H1 (cell line): ENCODE measurements around the gene AMPH. TPM values are rescaled to one million over a fixed set of nuclear protein-coding genes. Genes with fewer than 3 reads are reported as not detected.

Source experiments
- CTCF ChIA-PET: fragments of 300-600 bp; sonication (Branson Sonifier 250); formaldehyde crosslinking; loops from one replicate; lab custom pipeline; 2021; ENCODE audit not compliant: partially characterized antibody; lab: Charles Lee
- POLR2A ChIA-PET: fragments of 300-600 bp; sonication (Branson Sonifier 250); formaldehyde crosslinking; loops from one replicate; lab custom pipeline; 2021; ENCODE audit warnings: inconsistent platforms; ENCODE audit not compliant: partially characterized antibody; lab: Charles Lee
- DNase-seq, 2 experiments: peaks; one replicate each; pipeline versions ENCODE4 v3.0.0 to v3.0.0-alpha.2; 2010 to 2022; ENCODE audit warnings: low spot score in 2 of 2, low read depth in 1 of 2, mixed read lengths in 1 of 2
- FAIRE-seq: peaks from 2 replicates; lab custom pipeline; 2011; peaks lifted over from hg19 to GRCh38; lab: Jason Lieb, UNC
- H2AFZ ChIP-seq: 2 replicates; pipeline ENCODE4 v1.8.1; 2012; ENCODE audit warnings: low read length, inconsistent platforms
- H2AK5ac ChIP-seq: 2 replicates; pipeline ENCODE4 v1.6.1; 2013; ENCODE audit warnings: low read depth, low read length
- H2BK120ac ChIP-seq: replicated peaks from 2 replicates; pipeline ENCODE3; 2013; ENCODE audit warnings: low read depth, low read length, inconsistent platforms
- H2BK12ac ChIP-seq: 2 replicates; pipeline ENCODE4 v1.6.1; 2013; ENCODE audit warnings: low read depth, low read length
- H2BK15ac ChIP-seq: 2 replicates; pipeline ENCODE4 v1.6.1; 2013; ENCODE audit warnings: low read length
- H2BK20ac ChIP-seq: 2 replicates; pipeline ENCODE4 v1.6.1; 2013; ENCODE audit warnings: low read length
- H2BK5ac ChIP-seq: 2 replicates; pipeline ENCODE4 v1.6.1; 2013; ENCODE audit warnings: low read depth, low read length
- H3K14ac ChIP-seq: 2 replicates; pipeline ENCODE4 v1.6.1; 2013; ENCODE audit warnings: inconsistent platforms; ENCODE audit not compliant: insufficient read length
- H3K18ac ChIP-seq: 2 replicates; pipeline ENCODE4 v1.6.1; 2013; ENCODE audit warnings: low read length; ENCODE audit errors: extremely low read depth
- H3K23ac ChIP-seq: 2 replicates; pipeline ENCODE4 v1.6.1; 2013; ENCODE audit warnings: inconsistent platforms; ENCODE audit not compliant: insufficient read length
- H3K23me2 ChIP-seq: 2 replicates; pipeline ENCODE4 v1.6.1; 2013; ENCODE audit warnings: low read depth, low read length
- H3K27ac ChIP-seq: 2 replicates; pipeline ENCODE4 v1.6.1; 2011; ENCODE audit warnings: low read depth, low read length, inconsistent platforms
- H3K27me3 ChIP-seq, 4 experiments: replicated peaks in 1 of 4; 1 replicate in 1 of 4; 2 replicates in 3 of 4; pipeline versions ENCODE4 v1.6.1 to v1.8.1; 2011 to 2013; ENCODE audit warnings: low read length in 3 of 4, mild to moderate bottlenecking in 3 of 4, inconsistent platforms in 2 of 4, mixed read lengths in 2 of 4, moderate library complexity in 1 of 4; ENCODE audit not compliant: control insufficient read depth in 3 of 4, insufficient read depth in 3 of 4; ENCODE audit errors: extremely low read depth in 1 of 4
- H3K36me3 ChIP-seq, 4 experiments: 2 replicates each; pipeline versions ENCODE4 v1.6.1 to v1.8.1; 2011 to 2013; ENCODE audit warnings: mild to moderate bottlenecking in 4 of 4, low read length in 3 of 4, moderate library complexity in 2 of 4, control low read depth in 1 of 4, inconsistent platforms in 1 of 4; ENCODE audit not compliant: insufficient read depth in 4 of 4, control insufficient read depth in 2 of 4
- H3K4ac ChIP-seq: replicated peaks from 2 replicates; pipeline ENCODE3; 2013; ENCODE audit warnings: low read length, low read depth, mixed read lengths, inconsistent platforms; ENCODE audit not compliant: insufficient read length
- H3K4me1 ChIP-seq, 4 experiments: replicated peaks in 1 of 4; 1 replicate in 1 of 4; 2 replicates in 3 of 4; pipeline versions ENCODE4 v1.6.1 to v1.8.1; 2011 to 2013; ENCODE audit warnings: low read length in 3 of 4, inconsistent platforms in 2 of 4, mixed read lengths in 1 of 4; ENCODE audit not compliant: insufficient read depth in 4 of 4, control insufficient read depth in 3 of 4
- H3K4me2 ChIP-seq, 2 experiments: 2 replicates each; pipeline versions ENCODE4 v1.6.1 to v1.8.1; 2011 to 2013; ENCODE audit warnings: low read depth in 2 of 2, low read length in 2 of 2, control low read depth in 1 of 2, inconsistent platforms in 1 of 2, mild to moderate bottlenecking in 1 of 2; ENCODE audit not compliant: insufficient read depth in 1 of 2
- H3K4me3 ChIP-seq, 4 experiments: fragments of 200-600, 300-600 bp in 1 of 4; sonication (generic), shearing (Covaris generic), sonication (Bioruptor Twin) in 1 of 4; 2 replicates each; pipeline versions ENCODE4 v1.5.1 to v1.8.1; 2011 to 2016; ENCODE audit warnings: low read length in 4 of 4, low read depth in 3 of 4, control low read depth in 2 of 4, inconsistent platforms in 2 of 4, mild to moderate bottlenecking in 2 of 4, mixed read lengths in 1 of 4, moderate library complexity in 1 of 4; ENCODE audit not compliant: insufficient read depth in 2 of 4; ENCODE audit errors: extremely low read depth in 1 of 4
- H3K56ac ChIP-seq: replicated peaks from 2 replicates; pipeline ENCODE3; 2013; ENCODE audit warnings: low read depth, mild to moderate bottlenecking, mixed read lengths, low read length, inconsistent platforms; ENCODE audit not compliant: insufficient read length
- H3K79me1 ChIP-seq: 2 replicates; pipeline ENCODE4 v1.6.1; 2013; ENCODE audit warnings: low read depth, low read length, control low read depth
- H3K79me2 ChIP-seq, 2 experiments: 2 replicates each; pipeline versions ENCODE4 v1.6.1 to v1.8.1; 2012 to 2013; ENCODE audit warnings: low read length in 2 of 2, mild to moderate bottlenecking in 2 of 2, inconsistent platforms in 1 of 2; ENCODE audit not compliant: insufficient read depth in 2 of 2, control insufficient read depth in 1 of 2
- H3K9ac ChIP-seq, 4 experiments: replicated peaks in 1 of 4; 1 replicate in 1 of 4; 2 replicates in 3 of 4; pipeline versions ENCODE4 v1.6.1 to v1.8.1; 2011 to 2013; ENCODE audit warnings: low read depth in 3 of 4, low read length in 3 of 4, control low read depth in 2 of 4, mild to moderate bottlenecking in 2 of 4, moderate library complexity in 2 of 4, inconsistent platforms in 1 of 4; ENCODE audit errors: extremely low read depth in 1 of 4
- H3K9me3 ChIP-seq, 2 experiments: 2 replicates each; pipeline versions ENCODE4 v1.6.1 to v1.8.1; 2012 to 2013; ENCODE audit warnings: mild to moderate bottlenecking in 2 of 2, moderate library complexity in 2 of 2, control low read depth in 1 of 2, inconsistent platforms in 1 of 2, low read depth in 1 of 2, low read length in 1 of 2, mixed read lengths in 1 of 2; ENCODE audit not compliant: insufficient read depth in 2 of 2
- H4K20me1 ChIP-seq, 2 experiments: replicated peaks in 1 of 2; 2 replicates each; pipeline versions ENCODE3 to v1.8.1; 2011 to 2013; ENCODE audit warnings: inconsistent platforms in 2 of 2, low read length in 2 of 2, mild to moderate bottlenecking in 1 of 2; ENCODE audit not compliant: insufficient read depth in 2 of 2, control insufficient read depth in 1 of 2
- H4K5ac ChIP-seq: 2 replicates; pipeline ENCODE4 v1.6.1; 2013; ENCODE audit warnings: low read length, low read depth, mixed read lengths, inconsistent platforms; ENCODE audit not compliant: insufficient read length
- H4K8ac ChIP-seq: 2 replicates; pipeline ENCODE4 v1.8.0; 2013; ENCODE audit warnings: mild to moderate bottlenecking, moderate library complexity, low read length, inconsistent platforms; ENCODE audit not compliant: insufficient read depth; ENCODE audit errors: extremely low read depth
- H4K91ac ChIP-seq: replicated peaks from 2 replicates; pipeline ENCODE3; 2013; ENCODE audit warnings: low read length, mixed read lengths, inconsistent platforms; ENCODE audit not compliant: insufficient read length
- BRCA1 ChIP-seq: IDR thresholded peaks from 2 replicates; pipeline ENCODE4 v1.6.1; 2012; ENCODE audit warnings: low read depth, low read length, improper control_type of control experiment
- MAFK ChIP-seq: IDR thresholded peaks from 2 replicates; pipeline ENCODE4 v1.6.1; 2012; ENCODE audit warnings: low read depth, mild to moderate bottlenecking, improper control_type of control experiment, low read length
- PHF8 ChIP-seq: fragments of 200-600 bp; sonication (generic); conservative IDR thresholded peaks from 2 replicates; pipeline ENCODE4 v1.7.1; 2012; ENCODE audit warnings: low read depth, mild to moderate bottlenecking, inconsistent platforms, low read length, moderate library complexity
- RNF2 ChIP-seq: fragments of 200-900, 300-1000 bp; sonication (generic); IDR thresholded peaks from 2 replicates; pipeline ENCODE4 v1.7.1; 2016; ENCODE audit warnings: borderline replicate concordance, low read depth, mild to moderate bottlenecking, antibody characterized with exemption, low read length; ENCODE audit not compliant: poor library complexity, severe bottlenecking; ENCODE audit errors: missing control alignments
- SP1 ChIP-seq: IDR thresholded peaks from 2 replicates; pipeline ENCODE4 v1.6.1; 2011; ENCODE audit warnings: low read depth, low read length
- TCF12 ChIP-seq: IDR thresholded peaks from 2 replicates; pipeline ENCODE4 v1.6.1; 2011; ENCODE audit warnings: low read depth, mild to moderate bottlenecking, low read length
- USF2 ChIP-seq: IDR thresholded peaks from 2 replicates; pipeline ENCODE4 v1.6.1; 2011; ENCODE audit warnings: low read length, improper control_type of control experiment
- WGBS, 2 experiments: shearing (Covaris generic) in 1 of 2; methylation state at CpG; one replicate each; pipeline versions ENCODE4 v1.1.6 to v1.1.7; 2013 to 2015; ENCODE audit warnings: low lambda C conversion rate in 2 of 2, mixed read lengths in 2 of 2, inconsistent platforms in 1 of 2, low coverage in 1 of 2, missing lambda C conversion rate in 1 of 2; ENCODE audit not compliant: insufficient replicate concordance in 2 of 2, insufficient coverage in 1 of 2, insufficient read length in 1 of 2; ENCODE audit errors: extremely low coverage in 1 of 2, missing lambda C conversion rate in 1 of 2; 5-methylcytosine and 5-hydroxymethylcytosine counted together
- polyA plus RNA-seq, 7 experiments: library from polyadenylated mRNA; depleted of rRNA in 3 of 7; stranded (reverse) in 5 of 7; unstranded in 2 of 7; fragments of >200 nt in 5 of 7; fragments of 200-250 nt in 2 of 7; gene quantifications; 1 replicate in 5 of 7; 2 replicates in 1 of 7; 4 replicates in 1 of 7; pipeline versions ENCODE4 v1.2.1 to v1.2.3, GENCODE V29; 2011 to 2013; ENCODE audit warnings: missing spikeins in 2 of 7, mixed read lengths in 2 of 7
- total RNA-seq: library from RNA; stranded (reverse); fragmentation: NEBNext Ultra II Directional; extraction: Animal tissue kit (Norgen Biotek cat#: 25700); gene quantifications from 2 replicates; pipeline ENCODE4 v1.2.1, GENCODE V29; 2021
- TF ChIP-seq, protein P1 (sequence below), 3 experiments: IDR thresholded peaks; 1 replicate in 2 of 3; 2 replicates in 1 of 3; pipeline versions ENCODE4 v1.5.1 to v1.6.1; 2011; ENCODE audit warnings: low read length in 3 of 3, mild to moderate bottlenecking in 3 of 3, inconsistent platforms in 2 of 3, low read depth in 1 of 3, moderate library complexity in 1 of 3; ENCODE audit not compliant: insufficient read depth in 1 of 3; ENCODE audit errors: control extremely low read depth in 1 of 3

AMPH gene
- total and polyA plus RNA-seq, 2 of the 8 experiments (the other 6 are each of a cell fraction or from before 2014, with no cell fraction given): 7.3 to 12.2 TPM

DNA sequence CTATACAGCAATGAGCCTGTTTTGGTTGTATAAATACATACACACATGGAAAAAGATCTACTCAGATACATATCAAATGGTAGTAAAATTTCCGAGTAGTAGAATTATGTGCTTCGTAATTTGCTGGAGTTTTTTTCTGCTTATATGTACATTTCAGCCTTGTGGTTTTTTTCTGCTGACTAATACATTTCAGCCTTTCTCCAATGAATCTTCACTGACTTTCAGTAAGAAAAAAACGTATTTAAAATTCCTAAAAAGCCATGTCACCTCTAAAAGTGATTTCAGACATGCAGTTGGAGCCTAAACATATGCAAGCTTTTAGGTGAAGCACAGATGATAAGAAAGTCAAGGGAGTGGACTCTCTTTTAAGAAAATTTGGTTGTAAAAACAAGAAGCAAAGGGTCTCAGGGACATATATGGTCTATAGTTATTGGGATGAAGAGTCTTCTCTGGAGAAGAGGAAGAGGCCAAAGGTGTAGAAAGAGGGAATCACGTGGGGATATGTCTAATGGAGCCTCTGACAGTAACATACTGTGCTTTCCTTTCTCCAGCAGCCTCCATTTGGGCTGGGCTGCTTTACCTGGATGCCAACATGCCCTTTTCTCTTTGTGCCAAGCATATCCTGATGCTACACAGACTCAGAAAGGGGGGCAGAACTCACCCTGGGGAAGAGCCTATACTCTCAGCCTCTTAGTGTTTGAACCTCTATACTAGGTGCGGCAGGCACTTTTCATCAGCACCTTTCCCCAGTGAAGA, 2.4 kb downstream of the AMPH start:
- Histone ChIP-seq H3K9ac (no peak overlapping the region), H2BK5ac (no peak overlapping the region), H2BK120ac (no peak overlapping the region), H3K4me2 (no peak overlapping the region), H2AK5ac (no peak overlapping the region), H4K91ac (no peak overlapping the region), H3K23ac (no peak overlapping the region), H3K23me2 (no peaks in the 10 kb centered on the region; the same call in 1 of the 2 replicates), H3K36me3 (no peaks in the 10 kb centered on the region), H2AFZ (no peak overlapping the region), H2BK12ac (no peak overlapping the region), H3K27ac (no peak overlapping the region), H3K4me3 (no peak overlapping the region), H3K4ac (no peak overlapping the region), H3K18ac (no peak overlapping the region), H3K27me3 (peaks cover 10 to 28% (median 24%) of the 10 kb centered on the region in 4 experiments), H2BK15ac (no peak overlapping the region), H3K56ac (no peak overlapping the region), H3K4me1 (peaks cover 0 to 3% (median 0%) of the 10 kb centered on the region in 4 experiments; a peak in 1 of 7 replicates), H3K14ac (no peak overlapping the region), H2BK20ac (no peak overlapping the region), H4K20me1 (no peaks in the 10 kb centered on the region), H4K5ac (no peak overlapping the region), H3K9me3 (no peaks in the 10 kb centered on the region), H3K79me1 (no peaks in the 10 kb centered on the region; the same call in 1 of the 2 replicates), H3K79me2 (no peaks in the 10 kb centered on the region), H4K8ac (no peak overlapping the region)
- TF ChIP-seq RNF2: no peak
- no peak for TF ChIP-seq USF2
- peak; percentile 28; the same call in 1 of the 2 replicates for TF ChIP-seq MAFK
- no peak for TF ChIP-seq BRCA1
- TF ChIP-seq PHF8: no peak
- no peak for TF ChIP-seq SP1
- TF ChIP-seq, protein P1, sequence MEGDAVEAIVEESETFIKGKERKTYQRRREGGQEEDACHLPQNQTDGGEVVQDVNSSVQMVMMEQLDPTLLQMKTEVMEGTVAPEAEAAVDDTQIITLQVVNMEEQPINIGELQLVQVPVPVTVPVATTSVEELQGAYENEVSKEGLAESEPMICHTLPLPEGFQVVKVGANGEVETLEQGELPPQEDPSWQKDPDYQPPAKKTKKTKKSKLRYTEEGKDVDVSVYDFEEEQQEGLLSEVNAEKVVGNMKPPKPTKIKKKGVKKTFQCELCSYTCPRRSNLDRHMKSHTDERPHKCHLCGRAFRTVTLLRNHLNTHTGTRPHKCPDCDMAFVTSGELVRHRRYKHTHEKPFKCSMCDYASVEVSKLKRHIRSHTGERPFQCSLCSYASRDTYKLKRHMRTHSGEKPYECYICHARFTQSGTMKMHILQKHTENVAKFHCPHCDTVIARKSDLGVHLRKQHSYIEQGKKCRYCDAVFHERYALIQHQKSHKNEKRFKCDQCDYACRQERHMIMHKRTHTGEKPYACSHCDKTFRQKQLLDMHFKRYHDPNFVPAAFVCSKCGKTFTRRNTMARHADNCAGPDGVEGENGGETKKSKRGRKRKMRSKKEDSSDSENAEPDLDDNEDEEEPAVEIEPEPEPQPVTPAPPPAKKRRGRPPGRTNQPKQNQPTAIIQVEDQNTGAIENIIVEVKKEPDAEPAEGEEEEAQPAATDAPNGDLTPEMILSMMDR (IDR thresholded peaks at IDR 0.05; ENCODE audit: control extremely low read depth in 1 of 3, insufficient read depth in 1 of 3, low read depth in 1 of 3, low read length in 3 of 3): no peak
- no peak for TF ChIP-seq TCF12
- no peak for DNase-seq
- ChIA-PET CTCF (interaction anchor here (0.5 to 1.9 kb wide), 3 partner anchors 14 to 71 kb away, joined by 3 to 7 read pairs (median 4); no protein-coding TSS in a partner anchor), POLR2A (no interaction called here)
- WGBS, 2 experiments: 85% methylated on average over 5 of the region's 5 CpGs; no CpG with 5 or more reads in 1 of the 2 experiments
- no peak for FAIRE-seq
